Upper lobe of left lung (tissue), 6 donors: ENCODE measurements around the gene OPRPN. TPM values are rescaled to one million over a fixed set of nuclear protein-coding genes. Genes with fewer than 3 reads are reported as not detected.

Source experiments
- ATAC-seq, 2 donors: fragments of 200-7000 bp; cut with Tn5 transposase; one replicate each; pipeline ENCODE4 v1.9.1; 2022; ENCODE audit warnings: mild to moderate bottlenecking in 2 of 2, moderate library complexity in 2 of 2; ENCODE audit not compliant: low FRiP score in 2 of 2
- DNase-seq, 2 donors: peaks; one replicate each; pipeline ENCODE4 v3.0.0-alpha.2; 2019 to 2020
- H3K27ac ChIP-seq, 4 donors: fragments of 200-600 bp; sonication (generic); one replicate each; pipeline ENCODE4 v1.5.1; 2016 to 2019
- H3K27me3 ChIP-seq, 4 donors: fragments of 200-600 bp; sonication (generic); one replicate each; pipeline ENCODE4 v1.5.1; 2017 to 2019
- H3K36me3 ChIP-seq, 4 donors: fragments of 200-600 bp; sonication (generic); one replicate each; pipeline ENCODE4 v1.5.1; 2016 to 2019
- H3K4me1 ChIP-seq, 4 donors: fragments of 200-600 bp; sonication (generic); one replicate each; pipeline ENCODE4 v1.5.1; 2018 to 2019
- H3K4me3 ChIP-seq, 4 donors: fragments of 200-600 bp; sonication (generic); one replicate each; pipeline ENCODE4 v1.5.1; 2017 to 2019; ENCODE audit warnings: mild to moderate bottlenecking in 2 of 4, moderate library complexity in 1 of 4
- H3K9me3 ChIP-seq, 4 donors: fragments of 200-600 bp; sonication (generic); one replicate each; pipeline ENCODE4 v1.5.1; 2018 to 2019
- EP300 ChIP-seq, 4 donors: sonication (generic); formaldehyde crosslinking; IDR thresholded peaks; one replicate each; pipeline ENCODE4 v1.5.1; 2017; ENCODE audit warnings: antibody characterized with exemption in 4 of 4, control low read depth in 2 of 4
- POLR2A ChIP-seq, 4 donors: fragments of 450-650 bp; IDR thresholded peaks; one replicate each; pipeline ENCODE4 v1.5.1; 2016 to 2017; ENCODE audit warnings: antibody characterized with exemption in 4 of 4, mild to moderate bottlenecking in 2 of 4
- POLR2AphosphoS5 ChIP-seq, 2 donors: sonication (generic); formaldehyde crosslinking; IDR thresholded peaks; one replicate each; pipeline ENCODE4 v1.5.1; 2017; ENCODE audit warnings: antibody characterized with exemption in 2 of 2
- WGBS, 2 donors: methylation state at CpG; one replicate each; pipeline ENCODE4 v1.1.5; 2017 to 2018; 5-methylcytosine and 5-hydroxymethylcytosine counted together
- total RNA-seq, 6 donors: library from RNA; depleted of rRNA in 4 of 6; stranded (reverse); fragments of >200 nt in 4 of 6; gene quantifications; one replicate each; pipeline versions ENCODE4 v1.1.0 to v1.2.1, GENCODE V29; 2016 to 2021
- TF ChIP-seq, protein P1 (sequence below), 6 experiments: fragments of 450-650 bp in 4 of 6; fragments of 200-600 bp in 2 of 6; sonication (generic) in 2 of 6; IDR thresholded peaks; one replicate each; pipeline ENCODE4 v1.5.1; 2016 to 2019; ENCODE audit warnings: antibody characterized with exemption in 6 of 6
- donor health status: DM: no; HTN: no; CAD: no; lungs with moderate emphysema.
- donor health status: DM: no; HTN: yes; CAD: no; lungs with severe emphysema.

OPRPN gene
- total RNA-seq, 6 donors from 2014 or later = not detected

DNA sequence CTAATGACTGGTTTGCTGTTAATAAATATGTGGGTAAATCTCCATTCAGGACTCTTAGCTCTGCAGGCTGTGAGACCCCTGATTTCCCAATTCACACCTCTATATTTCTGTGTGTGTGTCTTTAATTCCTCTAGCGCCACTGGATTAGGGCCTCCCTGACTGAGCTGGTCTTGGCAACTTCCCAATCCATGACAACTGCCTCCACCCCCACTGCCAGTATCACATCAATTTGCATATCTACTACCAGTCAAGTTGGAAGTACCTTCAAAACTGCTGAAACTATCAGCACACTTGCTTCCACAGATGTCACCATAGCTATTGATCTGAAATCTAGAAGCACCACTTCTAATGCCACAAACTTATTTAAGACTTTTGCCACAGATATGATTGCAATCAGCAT, 27.6 kb downstream of the OPRPN start:
- ATAC-seq = no peak
- no peaks in the 10 kb centered on the region for H3K27me3 ChIP-seq
- TF ChIP-seq, protein P1, sequence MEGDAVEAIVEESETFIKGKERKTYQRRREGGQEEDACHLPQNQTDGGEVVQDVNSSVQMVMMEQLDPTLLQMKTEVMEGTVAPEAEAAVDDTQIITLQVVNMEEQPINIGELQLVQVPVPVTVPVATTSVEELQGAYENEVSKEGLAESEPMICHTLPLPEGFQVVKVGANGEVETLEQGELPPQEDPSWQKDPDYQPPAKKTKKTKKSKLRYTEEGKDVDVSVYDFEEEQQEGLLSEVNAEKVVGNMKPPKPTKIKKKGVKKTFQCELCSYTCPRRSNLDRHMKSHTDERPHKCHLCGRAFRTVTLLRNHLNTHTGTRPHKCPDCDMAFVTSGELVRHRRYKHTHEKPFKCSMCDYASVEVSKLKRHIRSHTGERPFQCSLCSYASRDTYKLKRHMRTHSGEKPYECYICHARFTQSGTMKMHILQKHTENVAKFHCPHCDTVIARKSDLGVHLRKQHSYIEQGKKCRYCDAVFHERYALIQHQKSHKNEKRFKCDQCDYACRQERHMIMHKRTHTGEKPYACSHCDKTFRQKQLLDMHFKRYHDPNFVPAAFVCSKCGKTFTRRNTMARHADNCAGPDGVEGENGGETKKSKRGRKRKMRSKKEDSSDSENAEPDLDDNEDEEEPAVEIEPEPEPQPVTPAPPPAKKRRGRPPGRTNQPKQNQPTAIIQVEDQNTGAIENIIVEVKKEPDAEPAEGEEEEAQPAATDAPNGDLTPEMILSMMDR (IDR thresholded peaks at IDR 0.05) = no peak
- TF ChIP-seq EP300 (IDR thresholded peaks at IDR 0.05) (no peak), POLR2A (IDR thresholded peaks at IDR 0.05) (no peak), POLR2AphosphoS5 (IDR thresholded peaks at IDR 0.05) (no peak)

DNA sequence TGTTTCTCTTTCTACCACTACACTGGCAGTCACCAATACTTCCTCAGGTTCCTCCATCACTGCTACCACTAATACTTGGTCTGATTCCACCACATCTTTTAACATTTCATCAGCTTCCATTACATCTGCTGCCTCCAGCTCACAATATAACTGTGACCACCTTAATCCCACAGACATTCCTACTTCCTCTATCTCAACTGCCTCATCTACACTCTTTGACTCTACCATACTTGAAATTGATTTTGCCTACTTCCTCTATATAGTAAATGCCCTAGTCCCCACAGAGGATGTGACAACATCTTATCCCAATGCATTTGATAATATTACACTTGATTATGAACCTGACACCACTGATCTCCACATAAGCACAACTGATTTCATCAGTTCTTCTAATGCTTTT, 29.0 kb downstream of the OPRPN start:
- no peak for TF ChIP-seq POLR2AphosphoS5 (IDR thresholded peaks at IDR 0.05)
- Histone ChIP-seq H3K9me3 (no peaks in the 10 kb centered on the region), H3K27ac (no peak overlapping the region), H3K36me3 (no peaks in the 10 kb centered on the region), H3K27me3 (no peaks in the 10 kb centered on the region), H3K4me1 (no peaks in the 10 kb centered on the region), H3K4me3 (no peak overlapping the region)
- ATAC-seq (no peak), DNase-seq (no peak)

More for the DNA sequence above, 27.6 kb downstream of the OPRPN start:
- Histone ChIP-seq H3K27ac (no peak overlapping the region), H3K4me1 (no peaks in the 10 kb centered on the region), H3K36me3 (no peaks in the 10 kb centered on the region), H3K4me3 (no peak overlapping the region), H3K9me3 (no peaks in the 10 kb centered on the region)
- no peak for DNase-seq
- WGBS, 2 donors = 94 to 96% methylated on average over 1 of the region's 1 CpG

DNA sequence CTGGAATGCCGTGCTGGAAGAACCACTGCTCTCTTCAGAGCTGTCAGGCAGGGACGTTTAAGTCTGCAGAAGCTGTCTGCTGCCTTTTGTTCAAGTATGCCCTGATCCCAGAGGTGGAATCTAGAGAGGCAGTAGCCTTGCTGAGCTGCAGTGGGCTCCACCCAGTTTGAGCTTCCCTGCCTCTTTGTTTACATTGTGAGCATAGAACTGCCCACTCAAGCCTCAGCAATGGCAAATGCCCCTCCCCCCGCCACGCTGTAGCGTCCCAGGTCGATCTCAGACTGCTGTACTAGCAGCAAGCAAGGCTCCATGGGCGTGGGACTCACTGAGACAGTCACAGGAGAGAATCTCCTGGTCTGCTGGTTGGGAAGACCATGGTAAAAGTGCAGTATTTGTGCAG, 39.5 kb downstream of the OPRPN start:
- Histone ChIP-seq H3K27me3 (no peaks in the 10 kb centered on the region), H3K9me3 (no peaks in the 10 kb centered on the region), H3K36me3 (no peaks in the 10 kb centered on the region), H3K4me3 (no peak overlapping the region), H3K4me1 (no peaks in the 10 kb centered on the region), H3K27ac (no peak overlapping the region)
- DNase-seq (peak in 1 of 2 donors; percentile 13), ATAC-seq (no peak)
- TF ChIP-seq, protein P1 (IDR thresholded peaks at IDR 0.05) = no peak
- TF ChIP-seq POLR2AphosphoS5 (IDR thresholded peaks at IDR 0.05) (no peak), POLR2A (IDR thresholded peaks at IDR 0.05) (no peak), EP300 (IDR thresholded peaks at IDR 0.05) (no peak)
- WGBS, 2 donors = 44 to 49% methylated on average over 4 to 7 of the region's 7 CpGs

DNA sequence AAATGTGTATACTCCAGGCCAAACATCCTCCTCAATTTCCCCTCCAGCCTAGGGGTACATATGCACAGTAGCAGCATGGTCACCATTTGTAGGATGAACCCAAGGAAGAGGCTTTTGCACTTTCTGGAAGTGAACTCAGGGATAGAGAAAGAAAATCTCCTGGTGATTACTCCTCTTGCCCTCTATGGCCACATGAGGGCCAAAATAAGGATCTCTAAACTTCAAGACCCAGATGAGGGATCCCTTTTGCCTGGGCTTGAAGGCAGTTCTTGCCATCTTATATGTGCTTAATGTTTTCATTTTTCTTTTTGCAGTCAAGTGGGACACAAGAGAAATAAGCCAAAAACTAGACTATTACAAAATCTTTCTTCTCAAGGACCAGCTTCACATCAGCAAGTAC, 44.7 kb downstream of the OPRPN start:
- Histone ChIP-seq H3K9me3 (no peaks in the 10 kb centered on the region), H3K36me3 (no peaks in the 10 kb centered on the region)

DNA sequence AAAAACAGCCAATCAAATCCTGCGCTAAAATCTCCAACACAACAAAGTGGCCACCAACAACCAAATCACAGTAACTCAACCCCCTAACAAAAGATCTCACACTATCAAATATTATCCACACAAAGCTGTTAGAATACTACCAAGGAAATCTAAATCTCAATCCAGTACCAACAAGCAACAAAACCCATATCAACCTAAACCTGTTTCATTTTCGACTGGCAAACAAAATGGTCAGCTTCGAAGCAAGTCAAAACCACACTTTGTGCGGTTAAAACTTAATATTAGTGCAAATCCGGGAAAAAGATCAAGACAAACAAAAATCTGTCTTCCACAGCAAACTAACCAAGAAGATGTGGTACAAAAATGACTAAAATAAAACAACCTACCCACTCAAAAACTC, 45.6 kb downstream of the OPRPN start:
- Histone ChIP-seq H3K4me3 (no peak overlapping the region), H3K4me1 (no peaks in the 10 kb centered on the region), H3K36me3 (no peaks in the 10 kb centered on the region), H3K27ac (no peak overlapping the region), H3K27me3 (no peaks in the 10 kb centered on the region), H3K9me3 (no peaks in the 10 kb centered on the region)
- no peak for DNase-seq
- no peak for ATAC-seq
- TF ChIP-seq POLR2AphosphoS5 (IDR thresholded peaks at IDR 0.05) = no peak
- TF ChIP-seq, protein P1 (IDR thresholded peaks at IDR 0.05) = no peak
- TF ChIP-seq EP300 (IDR thresholded peaks at IDR 0.05) = no peak
- TF ChIP-seq POLR2A (IDR thresholded peaks at IDR 0.05) = no peak
- WGBS, 2 donors = 85 to 92% methylated on average over 5 of the region's 5 CpGs

More for the DNA sequence above, 44.7 kb downstream of the OPRPN start:
- TF ChIP-seq POLR2A (IDR thresholded peaks at IDR 0.05) = no peak
- no peak for TF ChIP-seq POLR2AphosphoS5 (IDR thresholded peaks at IDR 0.05)
- TF ChIP-seq, protein P1 (IDR thresholded peaks at IDR 0.05) = no peak
- no peak for TF ChIP-seq EP300 (IDR thresholded peaks at IDR 0.05)
- no peaks in the 10 kb centered on the region for H3K27me3 ChIP-seq
- DNase-seq (no peak), ATAC-seq (no peak)
- no peak overlapping the region for H3K27ac ChIP-seq
- no peaks in the 10 kb centered on the region for H3K4me1 ChIP-seq
- no peak overlapping the region for H3K4me3 ChIP-seq
